ENCODE data around the gene NUTM2E. TPM values are rescaled to one million over a fixed set of nuclear protein-coding genes. Genes with fewer than 3 reads are reported as not detected.
"Not testable (repeated sequence)": the region's sequence is repeated elsewhere in the genome, so short reads cannot be mapped to it uniquely, and the experiment has no call there.

NUTM2E gene
- total and polyA plus RNA-seq, 4 donors = 0.31 to 1.1 (median 0.78) TPM

DNA sequence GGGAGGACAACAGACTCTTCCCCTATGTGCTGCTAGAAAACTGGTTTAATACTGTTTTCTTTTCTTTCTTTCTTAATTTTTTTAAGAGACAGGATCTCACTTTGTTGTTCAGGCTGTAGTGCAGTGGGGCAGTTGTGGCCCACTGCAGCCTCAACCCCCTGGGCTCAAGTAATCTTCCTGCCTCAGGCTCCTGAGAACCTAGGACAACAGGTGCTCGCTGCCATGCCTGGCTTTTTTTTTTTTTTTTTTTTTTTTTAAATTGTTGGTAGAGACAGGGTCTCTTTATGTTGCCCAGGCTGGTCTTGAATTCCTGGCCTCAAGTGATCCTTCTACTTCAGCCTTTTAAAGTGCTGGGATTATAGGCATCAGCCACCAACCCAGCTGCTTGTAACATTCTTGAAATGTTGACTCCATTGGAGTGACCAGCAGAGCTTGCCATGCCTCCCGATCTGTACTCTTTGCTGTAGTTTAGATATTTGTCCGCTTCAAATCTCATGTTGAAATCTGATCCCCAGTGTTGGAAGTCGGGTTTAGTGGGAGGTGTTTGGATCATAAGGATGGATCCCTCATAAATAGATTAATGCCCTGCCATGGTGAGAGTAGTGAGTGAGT is 34.5 kb upstream of the NUTM2E start:
- H3K9ac ChIP-seq (ENCODE audit: insufficient read depth in 1 of 2, low read length in 2 of 2); H3K27me3 ChIP-seq (ENCODE audit: control insufficient read depth in 3 of 3, insufficient read depth in 3 of 3, low read length in 2 of 3); H3K27ac ChIP-seq (ENCODE audit: low read depth in 1 of 2, low read length in 1 of 2); H3K36me3 ChIP-seq (ENCODE audit: control insufficient read depth in 4 of 4, insufficient read depth in 4 of 4, low read length in 4 of 4); ATAC-seq (ENCODE audit: insufficient read depth, low FRiP score); H3K4me1 ChIP-seq (ENCODE audit: control insufficient read depth in 5 of 5, insufficient read depth in 5 of 5, low read length in 5 of 5); H3K4me3 ChIP-seq; H3K9me3 ChIP-seq (ENCODE audit: control insufficient read depth in 4 of 4, insufficient read depth in 3 of 4, low read length in 3 of 4): not testable (repeated sequence)
- peak in 1 of 3 donors; percentile 0 for DNase-seq
- 84 to 91% methylated on average over 2 to 3 of the region's 4 CpGs for WGBS, 2 donors

- not testable (repeated sequence) for H3K9ac ChIP-seq (ENCODE audit: insufficient read depth in 1 of 2, low read length in 2 of 2); ATAC-seq (ENCODE audit: insufficient read depth, low FRiP score); H3K27ac ChIP-seq (ENCODE audit: low read depth in 1 of 2, low read length in 1 of 2); DNase-seq; H3K9me3 ChIP-seq (ENCODE audit: control insufficient read depth in 4 of 4, insufficient read depth in 3 of 4, low read length in 3 of 4); H3K4me3 ChIP-seq; H3K36me3 ChIP-seq (ENCODE audit: control insufficient read depth in 4 of 4, insufficient read depth in 4 of 4, low read length in 4 of 4); H3K4me1 ChIP-seq (ENCODE audit: control insufficient read depth in 5 of 5, insufficient read depth in 5 of 5, low read length in 5 of 5); H3K27me3 ChIP-seq (ENCODE audit: control insufficient read depth in 3 of 3, insufficient read depth in 3 of 3, low read length in 2 of 3)
- WGBS, 2 donors = no CpG with 5 or more reads among the region's 1 CpG
Measured at GRCh38 chr10:79799337-79799736, 27.2 kb upstream of the NUTM2E start.

GRCh38 chr10:79805857-79806256 is 20.7 kb upstream of the NUTM2E start:
- H3K27ac ChIP-seq (ENCODE audit: low read depth in 1 of 2, low read length in 1 of 2); H3K36me3 ChIP-seq (ENCODE audit: control insufficient read depth in 4 of 4, insufficient read depth in 4 of 4, low read length in 4 of 4); ATAC-seq (ENCODE audit: insufficient read depth, low FRiP score); H3K27me3 ChIP-seq (ENCODE audit: control insufficient read depth in 3 of 3, insufficient read depth in 3 of 3, low read length in 2 of 3); H3K9me3 ChIP-seq (ENCODE audit: control insufficient read depth in 4 of 4, insufficient read depth in 3 of 4, low read length in 3 of 4); DNase-seq; H3K4me3 ChIP-seq; H3K4me1 ChIP-seq (ENCODE audit: control insufficient read depth in 5 of 5, insufficient read depth in 5 of 5, low read length in 5 of 5); H3K9ac ChIP-seq (ENCODE audit: insufficient read depth in 1 of 2, low read length in 2 of 2): not testable (repeated sequence)
- WGBS, 2 donors = 92 to 98% methylated on average over 2 of the region's 2 CpGs

DNA sequence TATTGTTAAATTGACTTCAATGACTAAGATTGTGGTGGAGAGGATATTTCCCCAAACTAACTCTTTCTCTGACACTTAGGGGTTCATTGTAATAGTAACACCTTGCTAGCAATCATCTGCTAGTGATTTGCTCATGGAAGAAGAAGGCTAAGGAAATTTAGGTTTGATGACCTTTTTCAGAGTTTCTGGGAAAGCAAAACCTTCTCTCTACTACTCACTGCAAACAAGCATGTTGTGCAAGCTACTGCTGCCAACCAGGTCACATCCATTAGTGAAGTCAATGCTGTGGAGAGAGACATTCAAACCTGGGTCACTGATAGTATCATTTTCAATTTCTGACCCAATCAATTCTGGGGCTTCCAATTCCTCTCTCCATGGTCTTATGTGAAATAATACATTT is 14.6 kb upstream of the NUTM2E start:
- H3K9me3 ChIP-seq (ENCODE audit: control insufficient read depth in 4 of 4, insufficient read depth in 3 of 4, low read length in 3 of 4); H3K4me3 ChIP-seq; ATAC-seq (ENCODE audit: insufficient read depth, low FRiP score); H3K36me3 ChIP-seq (ENCODE audit: control insufficient read depth in 4 of 4, insufficient read depth in 4 of 4, low read length in 4 of 4); DNase-seq; H3K27ac ChIP-seq (ENCODE audit: low read depth in 1 of 2, low read length in 1 of 2); H3K27me3 ChIP-seq (ENCODE audit: control insufficient read depth in 3 of 3, insufficient read depth in 3 of 3, low read length in 2 of 3); H3K4me1 ChIP-seq (ENCODE audit: control insufficient read depth in 5 of 5, insufficient read depth in 5 of 5, low read length in 5 of 5); H3K9ac ChIP-seq (ENCODE audit: insufficient read depth in 1 of 2, low read length in 2 of 2): not testable (repeated sequence)

GRCh38 chr10:79816290-79816689 is 10.2 kb upstream of the NUTM2E start:
- H3K4me1 ChIP-seq (ENCODE audit: control insufficient read depth in 5 of 5, insufficient read depth in 5 of 5, low read length in 5 of 5); ATAC-seq (ENCODE audit: insufficient read depth, low FRiP score); H3K4me3 ChIP-seq; H3K9me3 ChIP-seq (ENCODE audit: control insufficient read depth in 4 of 4, insufficient read depth in 3 of 4, low read length in 3 of 4); H3K27ac ChIP-seq (ENCODE audit: low read depth in 1 of 2, low read length in 1 of 2); H3K9ac ChIP-seq (ENCODE audit: insufficient read depth in 1 of 2, low read length in 2 of 2); H3K36me3 ChIP-seq (ENCODE audit: control insufficient read depth in 4 of 4, insufficient read depth in 4 of 4, low read length in 4 of 4); DNase-seq; H3K27me3 ChIP-seq (ENCODE audit: control insufficient read depth in 3 of 3, insufficient read depth in 3 of 3, low read length in 2 of 3): not testable (repeated sequence)
- 80 to 94% methylated on average over 1 to 2 of the region's 2 CpGs for WGBS, 2 donors

- H3K27me3 ChIP-seq (ENCODE audit: control insufficient read depth in 3 of 3, insufficient read depth in 3 of 3, low read length in 2 of 3); H3K9ac ChIP-seq (ENCODE audit: insufficient read depth in 1 of 2, low read length in 2 of 2); H3K4me3 ChIP-seq; ATAC-seq (ENCODE audit: insufficient read depth, low FRiP score); DNase-seq; H3K9me3 ChIP-seq (ENCODE audit: control insufficient read depth in 4 of 4, insufficient read depth in 3 of 4, low read length in 3 of 4); H3K4me1 ChIP-seq (ENCODE audit: control insufficient read depth in 5 of 5, insufficient read depth in 5 of 5, low read length in 5 of 5); H3K27ac ChIP-seq (ENCODE audit: low read depth in 1 of 2, low read length in 1 of 2); H3K36me3 ChIP-seq (ENCODE audit: control insufficient read depth in 4 of 4, insufficient read depth in 4 of 4, low read length in 4 of 4): not testable (repeated sequence)
- WGBS, 2 donors = 61 to 81% methylated on average over 6 of the region's 6 CpGs
Measured at GRCh38 chr10:79823387-79823786, 3.2 kb upstream of the NUTM2E start.

GRCh38 chr10:79825587-79826011 is 940 bp upstream of the NUTM2E start:
- H3K4me3 ChIP-seq; H3K9ac ChIP-seq (ENCODE audit: insufficient read depth in 1 of 2, low read length in 2 of 2); H3K36me3 ChIP-seq (ENCODE audit: control insufficient read depth in 4 of 4, insufficient read depth in 4 of 4, low read length in 4 of 4); H3K27me3 ChIP-seq (ENCODE audit: control insufficient read depth in 3 of 3, insufficient read depth in 3 of 3, low read length in 2 of 3); H3K4me1 ChIP-seq (ENCODE audit: control insufficient read depth in 5 of 5, insufficient read depth in 5 of 5, low read length in 5 of 5); H3K9me3 ChIP-seq (ENCODE audit: control insufficient read depth in 4 of 4, insufficient read depth in 3 of 4, low read length in 3 of 4): not testable (repeated sequence)
- WGBS, 2 donors = 0 to 2% methylated on average over 9 of the region's 38 CpGs
- DNase-seq (peak in 1 of 3 donors; percentile 18), ATAC-seq (ENCODE audit: insufficient read depth, low FRiP score) (peak; percentile 31)
- H3K27ac ChIP-seq (ENCODE audit: low read depth in 1 of 2, low read length in 1 of 2) = peak overlapping the region in 1 of 2 donors; percentile 96

- H3K9me3 ChIP-seq (ENCODE audit: control insufficient read depth in 4 of 4, insufficient read depth in 3 of 4, low read length in 3 of 4); H3K27me3 ChIP-seq (ENCODE audit: control insufficient read depth in 3 of 3, insufficient read depth in 3 of 3, low read length in 2 of 3); ATAC-seq (ENCODE audit: insufficient read depth, low FRiP score); H3K36me3 ChIP-seq (ENCODE audit: control insufficient read depth in 4 of 4, insufficient read depth in 4 of 4, low read length in 4 of 4); H3K4me1 ChIP-seq (ENCODE audit: control insufficient read depth in 5 of 5, insufficient read depth in 5 of 5, low read length in 5 of 5); H3K9ac ChIP-seq (ENCODE audit: insufficient read depth in 1 of 2, low read length in 2 of 2): not testable (repeated sequence)
- Histone ChIP-seq H3K27ac (ENCODE audit: low read depth in 1 of 2, low read length in 1 of 2) (peak overlapping the region; percentile 91 to 96), H3K4me3 (peak overlapping the region; percentile 31)
- DNase-seq = peak; percentile 11 to 38 (median 33)
- WGBS, 2 donors = 0% methylated on average over 26 to 36 of the region's 44 CpGs
Measured at GRCh38 chr10:79826131-79826495, 426 bp upstream of the NUTM2E start.
